Choroid plexus epithelial cell (primary cell): ENCODE measurements around the gene GPN1.
"Not testable (repeated sequence)": the region's sequence is repeated elsewhere in the genome, so short reads cannot be mapped to it uniquely, and the experiment has no call there.

Experiments used
- DNase-seq: peaks from one replicate; pipeline ENCODE4 v3.0.0-alpha.2; 2010; ENCODE audit warnings: low read depth
- H3K4me3 ChIP-seq: 2 replicates; pipeline ENCODE4 v1.5.1; 2011; ENCODE audit warnings: low read depth, mild to moderate bottlenecking, control low read depth, low read length, moderate library complexity
- TF ChIP-seq, protein P1 (sequence below): conservative IDR thresholded peaks from 2 replicates; pipeline ENCODE4 v1.5.1; 2011; ENCODE audit warnings: low read depth, mild to moderate bottlenecking, control low read depth, inconsistent platforms, low read length, moderate library complexity

Gene GPN1

DNA sequence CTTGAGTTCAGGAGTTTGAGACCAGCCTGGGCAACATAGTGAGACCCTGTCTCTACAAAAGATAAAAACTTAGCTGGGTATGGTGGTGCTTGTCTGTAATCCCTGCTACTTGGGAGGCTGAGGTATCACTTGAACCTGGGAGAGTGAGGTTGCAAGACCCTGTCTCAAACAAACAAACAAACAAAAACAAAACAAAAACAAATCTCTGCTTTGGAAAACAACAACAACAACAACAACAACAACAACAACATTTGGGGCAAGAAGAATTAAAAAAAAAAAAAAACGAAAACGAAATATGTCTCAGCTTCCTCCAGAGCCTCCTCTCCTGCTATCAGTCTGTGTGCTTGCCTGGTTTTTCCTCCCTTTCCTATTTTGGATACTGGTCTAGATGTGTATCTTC, 51.7 kb downstream of the GPN1 start:
- DNase-seq = no peak
- TF ChIP-seq, protein P1, sequence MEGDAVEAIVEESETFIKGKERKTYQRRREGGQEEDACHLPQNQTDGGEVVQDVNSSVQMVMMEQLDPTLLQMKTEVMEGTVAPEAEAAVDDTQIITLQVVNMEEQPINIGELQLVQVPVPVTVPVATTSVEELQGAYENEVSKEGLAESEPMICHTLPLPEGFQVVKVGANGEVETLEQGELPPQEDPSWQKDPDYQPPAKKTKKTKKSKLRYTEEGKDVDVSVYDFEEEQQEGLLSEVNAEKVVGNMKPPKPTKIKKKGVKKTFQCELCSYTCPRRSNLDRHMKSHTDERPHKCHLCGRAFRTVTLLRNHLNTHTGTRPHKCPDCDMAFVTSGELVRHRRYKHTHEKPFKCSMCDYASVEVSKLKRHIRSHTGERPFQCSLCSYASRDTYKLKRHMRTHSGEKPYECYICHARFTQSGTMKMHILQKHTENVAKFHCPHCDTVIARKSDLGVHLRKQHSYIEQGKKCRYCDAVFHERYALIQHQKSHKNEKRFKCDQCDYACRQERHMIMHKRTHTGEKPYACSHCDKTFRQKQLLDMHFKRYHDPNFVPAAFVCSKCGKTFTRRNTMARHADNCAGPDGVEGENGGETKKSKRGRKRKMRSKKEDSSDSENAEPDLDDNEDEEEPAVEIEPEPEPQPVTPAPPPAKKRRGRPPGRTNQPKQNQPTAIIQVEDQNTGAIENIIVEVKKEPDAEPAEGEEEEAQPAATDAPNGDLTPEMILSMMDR = no peak
- no peak overlapping the region for H3K4me3 ChIP-seq

DNA sequence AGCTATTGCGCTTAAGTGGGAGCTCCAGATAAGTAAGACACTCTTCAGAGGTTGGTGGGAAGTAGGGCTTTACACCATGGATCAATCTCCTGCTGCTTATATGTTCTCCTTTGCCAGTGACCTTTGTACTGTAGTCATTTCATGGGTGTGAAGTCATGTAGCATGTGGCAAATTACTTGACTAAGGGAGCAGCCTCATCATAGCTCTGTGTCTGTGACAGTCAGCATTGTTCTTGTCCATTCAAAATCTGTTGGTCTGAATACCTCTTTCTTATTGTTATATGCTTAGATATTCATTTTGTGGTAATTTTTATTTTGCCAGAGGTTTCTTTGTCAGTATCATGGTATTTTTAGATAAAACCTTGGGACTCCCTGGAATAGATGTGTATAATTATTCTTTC, 53.0 kb downstream of the GPN1 start:
- TF ChIP-seq, protein P1 = no peak
- peak; percentile 83 for DNase-seq
- no peak overlapping the region for H3K4me3 ChIP-seq

DNA sequence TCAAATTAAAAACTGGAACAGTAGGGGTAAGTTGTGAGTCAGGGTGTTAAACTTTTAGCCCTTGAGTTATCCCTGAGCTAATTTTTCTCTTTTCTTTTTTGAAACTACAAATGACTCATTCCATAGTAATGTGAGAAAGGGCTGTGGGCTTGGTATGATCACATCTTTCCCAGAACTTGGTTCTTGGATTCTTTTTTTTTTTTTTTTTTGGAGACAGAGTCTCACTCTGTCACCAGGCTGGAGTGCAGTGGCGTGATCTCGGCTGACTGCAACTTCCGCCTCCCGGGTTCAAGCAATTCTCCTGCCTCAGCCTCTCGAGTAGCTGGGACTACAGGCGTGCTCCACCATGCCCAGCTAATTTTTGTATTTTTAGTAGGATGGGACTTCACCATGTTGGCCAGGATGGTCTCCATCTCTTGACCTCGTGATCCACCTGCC, 53.5 kb downstream of the GPN1 start:
- peak; percentile 94 for DNase-seq
- H3K4me3 ChIP-seq = not testable (repeated sequence)

DNA sequence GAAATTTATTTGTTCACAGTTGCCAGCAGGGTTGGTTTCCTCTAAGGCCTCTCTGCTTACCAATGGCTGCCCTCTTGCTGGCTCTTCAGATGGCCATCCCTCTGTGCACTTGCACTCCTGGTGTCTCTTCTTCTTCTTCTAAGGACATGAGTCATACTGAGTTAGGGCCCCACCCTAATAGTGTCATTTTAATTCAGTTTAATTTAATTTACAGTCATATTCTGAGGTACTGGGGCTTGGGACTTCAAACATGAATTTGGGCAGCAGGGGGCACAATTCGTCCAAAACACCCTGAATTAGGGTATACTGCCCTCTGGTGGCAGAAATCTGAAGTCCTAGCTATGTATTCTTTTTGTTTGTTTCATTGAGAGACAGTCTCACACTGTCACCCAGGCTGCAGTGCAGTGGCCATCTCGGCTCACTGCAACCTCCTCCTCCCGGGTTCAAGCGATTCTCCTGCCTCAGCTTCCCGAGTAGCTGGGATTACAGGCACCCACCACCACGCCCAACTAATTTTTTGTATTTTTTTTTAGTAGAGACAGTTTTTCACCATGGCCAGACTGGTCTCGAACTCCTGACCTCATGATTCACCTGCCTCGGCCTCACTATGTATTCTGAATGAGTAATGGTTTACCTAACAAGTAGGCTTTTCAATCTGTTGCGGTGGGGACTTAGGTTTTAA, 54.7 kb downstream of the GPN1 start:
- peak; percentile 95 for DNase-seq
- H3K4me3 ChIP-seq = no peak overlapping the region
- TF ChIP-seq, protein P1 = peak; percentile 95

DNA sequence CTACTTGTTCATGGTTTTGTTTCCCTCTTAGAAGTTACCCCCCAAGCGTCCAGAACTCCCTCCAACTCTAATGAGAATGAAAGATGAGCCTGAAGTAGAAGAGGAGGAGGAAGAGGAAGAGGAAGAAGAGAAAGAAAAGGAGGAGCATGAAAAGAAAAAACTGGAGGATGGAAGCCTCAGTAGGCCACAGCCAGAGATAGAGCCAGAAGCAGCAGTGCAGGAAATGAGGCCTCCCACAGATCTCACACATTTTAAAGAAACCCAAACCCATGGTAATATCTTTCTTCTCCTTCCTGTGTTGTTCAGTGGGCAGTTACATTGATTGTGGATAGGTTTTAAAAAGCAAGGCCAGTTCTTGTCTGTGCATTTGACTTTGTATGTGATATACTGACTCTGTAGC, 56.2 kb downstream of the GPN1 start:
- DNase-seq, H3K4me3 ChIP-seq: not testable (repeated sequence)

DNA sequence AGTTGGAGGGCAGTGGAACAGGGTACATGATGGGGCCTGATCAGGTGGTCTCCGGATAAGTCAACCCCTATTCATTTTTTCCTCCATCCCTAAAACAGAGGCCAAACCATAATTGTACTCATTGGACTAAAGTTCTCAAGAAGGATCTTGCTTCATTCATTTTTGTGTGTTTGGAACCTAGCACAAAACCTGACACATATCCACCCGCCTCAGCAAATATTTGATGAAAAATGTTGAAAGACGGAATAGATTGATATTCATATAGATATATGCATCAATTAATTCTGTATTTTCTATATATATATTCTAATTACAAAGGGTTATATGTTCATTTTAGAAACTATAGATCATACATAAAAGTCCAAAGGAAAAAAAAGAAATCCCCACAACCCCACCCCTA, 56.7 kb downstream of the GPN1 start:
- no peak overlapping the region for H3K4me3 ChIP-seq
- TF ChIP-seq, protein P1 = no peak
- DNase-seq = no peak

DNA sequence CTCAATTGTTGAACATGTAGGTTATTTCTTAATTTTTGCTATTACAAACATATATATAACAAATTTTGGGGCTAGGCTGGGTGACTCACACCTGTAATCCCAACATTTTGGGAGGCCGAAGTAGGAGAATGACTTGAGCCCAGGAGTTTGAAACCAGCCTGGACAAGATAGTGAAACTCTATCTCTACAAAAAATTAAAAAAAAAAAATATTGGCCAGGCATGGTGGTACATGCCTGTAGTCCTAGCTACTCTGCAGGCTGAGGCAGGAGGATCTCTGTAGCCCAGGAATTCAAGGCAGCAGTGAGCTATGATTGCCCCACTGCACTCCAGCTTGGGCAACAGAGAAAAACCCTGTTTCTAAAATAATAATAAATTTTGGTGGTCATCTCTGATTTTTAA, 58.4 kb downstream of the GPN1 start:
- DNase-seq = no peak
- TF ChIP-seq, protein P1 = no peak
- no peak overlapping the region for H3K4me3 ChIP-seq

DNA sequence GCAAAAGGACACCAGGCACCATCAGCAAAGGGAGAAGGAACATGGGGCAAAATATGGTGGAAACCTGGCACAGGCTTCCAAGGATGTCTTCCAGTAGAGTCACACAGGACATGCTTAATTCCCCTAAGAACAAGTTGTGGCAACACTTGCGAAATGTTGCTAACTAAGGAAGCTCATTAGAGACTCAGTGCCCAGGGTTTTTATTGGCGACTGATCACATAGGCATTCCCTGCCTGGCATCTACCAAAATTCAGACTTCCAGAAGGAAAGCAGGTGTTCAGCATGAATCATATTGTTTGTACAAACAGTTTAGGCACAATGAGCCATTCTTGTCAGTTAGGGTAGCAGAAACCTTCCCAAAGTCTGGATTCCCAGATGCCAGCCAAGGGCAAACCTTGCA, 60.6 kb downstream of the GPN1 start:
- no peak overlapping the region for H3K4me3 ChIP-seq
- TF ChIP-seq, protein P1 = no peak
- no peak for DNase-seq
